Left kidney (tissue), 2 donors: ENCODE results near the gene BROX. TPM values are rescaled to one million over a fixed set of nuclear protein-coding genes. Genes with fewer than 3 reads are reported as not detected.
A peak's percentile ranks its signal among the peaks of the same experiment; 100 is the strongest.
"Not testable (repeated sequence)": the region's sequence is repeated elsewhere in the genome, so short reads cannot be mapped to it uniquely, and the experiment has no call there.

ENCODE experiments used
- DNase-seq: peaks from one replicate; pipeline ENCODE4 v3.0.0-alpha.2; 2013
- polyA plus RNA-seq: library from polyadenylated mRNA; unstranded; fragments of 120-200 nt; gene quantifications from one replicate; pipeline ENCODE4 v1.2.1, GENCODE V29; 2013; ENCODE audit not compliant: insufficient read length

The BROX gene
- polyA plus RNA-seq, 1 donor: 56.3 TPM

DNA sequence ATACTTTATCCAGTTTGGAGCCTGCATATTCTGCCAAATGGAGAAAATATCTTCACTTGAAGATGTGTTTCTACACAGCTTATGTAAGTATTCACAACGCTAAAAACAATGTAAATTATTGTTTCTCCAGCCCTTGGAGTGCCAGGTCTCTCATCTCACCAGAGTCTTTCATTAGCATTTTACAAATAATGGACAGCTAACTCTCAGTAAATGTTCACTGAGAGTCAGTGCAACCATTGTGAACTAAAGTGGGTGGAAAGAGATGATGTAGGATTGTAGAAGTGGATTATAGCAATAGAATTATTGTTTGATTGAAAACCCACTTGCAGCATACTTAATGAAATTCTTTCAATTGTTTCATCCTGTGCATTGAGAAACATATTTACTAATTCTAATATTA, 16.4 kb downstream of the BROX start:
- no peak for DNase-seq

DNA sequence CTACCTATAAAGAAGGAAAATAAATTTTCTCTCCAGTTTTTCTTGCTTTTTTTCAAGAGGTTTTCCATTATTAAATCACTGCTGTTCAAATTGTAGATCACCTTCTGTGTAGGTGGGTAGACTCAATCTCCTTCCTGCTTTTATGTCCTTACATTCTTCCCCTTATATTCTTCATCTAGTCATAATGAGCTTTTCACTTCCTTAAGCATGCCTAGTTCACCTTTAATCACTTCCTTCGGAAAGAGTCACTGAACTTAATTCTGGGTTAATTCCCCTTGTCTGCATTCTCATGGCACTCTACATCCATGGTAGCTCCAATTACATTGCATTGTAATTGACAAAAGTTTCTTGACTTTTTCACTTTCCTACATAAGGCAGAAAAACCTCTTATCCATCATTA, 18.5 kb downstream of the BROX start:
- DNase-seq: no peak

DNA sequence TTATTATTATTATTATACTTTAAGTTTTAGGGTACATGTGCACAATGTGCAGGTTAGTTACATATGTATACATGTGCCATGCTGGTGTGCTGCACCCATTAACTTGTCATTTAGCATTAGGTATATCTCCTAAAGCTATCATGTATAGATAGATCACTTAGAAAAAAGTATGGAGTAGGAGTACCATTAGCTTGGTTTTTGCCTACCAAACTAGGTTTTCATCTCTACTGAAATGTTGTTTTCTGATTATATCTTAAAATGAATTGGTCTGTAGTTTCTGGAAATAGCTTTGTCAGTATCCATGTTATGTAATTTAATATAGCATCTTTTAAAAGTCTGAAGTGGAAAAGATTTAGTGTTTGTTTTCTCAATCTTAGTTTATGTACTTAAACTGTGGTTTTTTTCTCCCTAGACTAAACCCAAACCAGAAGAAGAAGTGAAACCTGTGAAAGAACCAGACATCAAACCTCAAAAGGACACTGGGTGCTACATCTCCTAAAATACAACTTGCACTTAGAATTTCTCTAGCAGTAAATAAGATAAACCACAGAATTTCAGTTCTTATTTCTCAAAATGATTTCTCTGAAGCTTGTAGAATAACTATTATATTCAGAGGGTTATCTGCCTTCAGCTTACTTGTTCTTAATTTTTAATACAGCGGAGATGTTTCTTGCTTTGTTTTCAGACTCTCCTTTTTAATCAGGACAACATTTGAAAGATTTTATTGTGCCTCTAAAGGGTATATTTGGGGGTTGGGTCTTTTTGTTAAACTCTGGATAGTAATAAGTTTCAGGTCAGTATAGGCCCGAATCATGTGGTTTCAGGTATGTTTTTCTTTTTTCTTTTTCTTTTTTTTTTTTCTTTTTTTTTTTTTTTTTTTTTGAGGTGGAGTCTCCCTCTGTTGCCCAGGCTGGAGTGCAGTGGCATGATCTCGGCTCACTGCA, 20.1 kb downstream of the BROX start:
- DNase-seq: no peak

DNA sequence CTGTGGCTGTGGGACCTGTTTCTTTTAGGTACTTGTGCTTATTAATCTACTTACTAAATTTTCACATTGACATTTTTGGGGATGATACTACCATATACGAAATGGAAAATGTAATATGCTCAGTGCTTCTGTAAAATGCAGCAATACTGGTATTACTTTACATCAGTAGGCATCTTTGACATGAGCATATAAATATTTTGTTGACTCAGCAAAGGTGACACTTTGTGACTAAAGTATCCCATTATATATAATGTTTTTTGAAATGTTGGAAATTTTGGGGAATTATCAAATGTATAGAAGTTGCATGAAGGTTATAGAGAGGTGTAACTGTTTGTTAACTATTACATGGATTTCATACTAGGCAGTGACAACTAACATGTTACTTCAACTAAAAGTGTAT, 22.4 kb downstream of the BROX start:
- no peak for DNase-seq

GRCh38 chr1:222736470-222736869, 24.1 kb downstream of the BROX start:
- DNase-seq: no peak

GRCh38 chr1:222736972-222737371, 24.6 kb downstream of the BROX start, which contains the start of gene FAM177B:
FAM177B (plus strand) TSS chr1:222737202; CDS start chr1:222746546, 9,344 bp downstream.
- DNase-seq: no peak

DNA sequence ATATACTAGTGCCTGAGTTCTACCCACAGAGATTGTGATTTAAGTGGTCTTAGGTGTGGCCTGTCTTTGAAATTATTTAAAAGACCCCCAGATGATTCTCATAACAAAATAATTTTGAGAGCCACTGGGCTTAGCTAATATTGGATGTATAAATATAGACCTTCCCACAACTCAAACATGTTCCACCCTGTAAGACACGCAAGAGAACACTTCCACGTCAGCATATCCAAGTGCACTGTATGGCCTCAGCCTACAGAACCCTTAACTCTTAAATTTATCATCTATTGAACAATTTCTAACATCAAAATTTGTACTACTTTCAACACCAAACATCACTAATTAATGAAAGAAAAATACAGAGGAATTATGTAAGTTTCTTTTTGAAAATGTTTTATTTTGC, 27.1 kb downstream of the BROX start:
- no peak for DNase-seq

DNA sequence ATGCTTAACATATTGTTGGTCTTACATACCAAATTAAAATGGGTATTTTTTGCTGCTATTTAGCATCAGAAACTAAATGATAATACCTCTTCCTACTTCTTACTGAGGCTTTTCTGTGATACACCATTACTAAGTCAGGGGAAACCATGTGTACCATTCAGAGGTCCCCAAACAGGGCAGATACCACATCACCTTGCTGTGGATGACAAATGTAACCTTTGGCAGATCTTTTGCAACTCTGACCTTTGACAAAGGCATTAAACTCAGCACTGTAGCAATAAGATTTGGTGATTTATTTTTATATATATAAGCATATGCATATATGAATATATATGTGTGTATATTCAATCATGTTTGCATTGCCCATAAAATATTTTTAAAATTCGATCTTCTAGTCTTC, 27.6 kb downstream of the BROX start:
- no peak for DNase-seq

DNA sequence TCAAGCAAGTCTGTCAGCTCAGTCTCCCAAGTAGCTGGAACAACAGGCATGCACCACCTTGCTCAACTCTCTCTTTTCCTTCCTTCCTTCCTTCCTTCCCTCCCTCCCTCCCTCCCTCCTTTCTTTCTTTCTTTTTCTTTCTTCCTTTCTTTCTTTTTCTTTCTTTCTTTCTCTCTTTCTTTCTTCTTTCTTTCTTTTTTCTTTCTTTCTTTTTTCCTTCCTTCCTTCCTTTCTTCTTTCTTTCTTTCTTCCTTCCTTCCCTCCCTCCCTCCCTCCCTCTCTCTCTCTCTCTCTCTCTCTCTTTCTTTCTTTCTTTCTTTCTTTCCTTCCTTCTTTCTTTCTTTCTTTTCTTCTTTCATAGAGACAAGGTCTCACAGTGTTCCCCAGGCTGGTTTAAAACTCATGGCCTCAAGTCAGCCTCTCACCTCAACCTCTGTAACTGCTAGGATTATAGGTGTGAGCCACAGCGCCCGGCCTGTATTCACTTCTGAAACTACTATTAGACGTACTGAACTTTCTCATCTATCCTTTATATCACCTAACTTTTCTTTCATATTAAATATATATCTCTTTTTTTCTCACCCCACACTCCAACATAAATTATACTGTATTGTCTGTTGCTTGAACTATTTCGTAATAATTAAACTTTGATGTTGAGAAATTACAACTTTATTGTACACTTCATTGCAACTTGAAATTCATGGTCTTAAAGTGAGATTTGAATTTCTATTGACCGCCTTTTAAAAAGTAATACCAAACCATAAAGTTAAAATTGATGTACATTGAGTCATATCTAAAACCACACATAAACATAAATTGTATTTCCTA, 29.5 kb downstream of the BROX start:
- not testable (repeated sequence) for DNase-seq

GRCh38 chr1:222749927-222750326, 37.6 kb downstream of the BROX start:
- DNase-seq: no peak

- no peak for DNase-seq
These were observed 38.3 kb downstream of the BROX start for GRCh38 chr1:222750651-222751050.

GRCh38 chr1:222751255-222751654, 38.9 kb downstream of the BROX start:
- no peak for DNase-seq

DNA sequence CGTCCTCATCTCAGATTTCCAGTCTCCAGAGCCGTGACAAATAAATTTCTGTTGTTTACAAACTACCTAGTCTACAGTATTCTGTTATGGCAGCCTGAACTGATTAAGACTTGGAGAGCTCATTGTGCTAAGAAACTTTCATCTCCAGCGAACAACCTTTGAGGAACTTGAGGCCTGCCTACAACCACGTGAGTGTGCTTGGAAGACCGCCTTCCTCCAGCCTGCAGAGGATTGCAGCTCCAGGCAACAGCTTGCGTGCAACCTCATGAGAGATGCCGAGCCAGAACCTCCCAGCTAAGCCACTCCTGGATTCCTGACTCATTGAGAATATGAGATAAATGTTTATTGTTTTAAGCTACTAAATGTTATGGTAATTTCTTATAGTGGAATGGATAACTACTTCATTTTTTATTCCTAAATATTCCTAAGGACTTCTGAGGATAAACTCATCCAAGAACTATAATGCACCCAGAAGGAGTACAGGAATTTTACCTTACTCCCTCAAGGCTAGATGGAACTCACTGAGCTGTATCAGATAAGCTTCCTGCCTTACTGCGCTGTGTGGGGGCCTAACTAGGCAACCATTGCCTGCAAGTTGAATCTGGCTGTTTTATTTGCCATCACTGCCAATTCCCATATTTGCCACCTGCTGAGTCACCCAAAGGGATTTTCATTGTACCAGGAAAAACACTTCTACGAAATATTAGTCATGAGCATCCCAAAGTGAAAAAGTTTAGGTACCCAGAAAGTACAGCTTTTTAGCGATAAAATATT, 42.2 kb downstream of the BROX start:
- peak; percentile 10 for DNase-seq

- no peak for DNase-seq
These were observed 45.4 kb downstream of the BROX start for GRCh38 chr1:222757646-222758268.

GRCh38 chr1:222759451-222760035, 47.2 kb downstream of the BROX start:
- DNase-seq: no peak

DNA sequence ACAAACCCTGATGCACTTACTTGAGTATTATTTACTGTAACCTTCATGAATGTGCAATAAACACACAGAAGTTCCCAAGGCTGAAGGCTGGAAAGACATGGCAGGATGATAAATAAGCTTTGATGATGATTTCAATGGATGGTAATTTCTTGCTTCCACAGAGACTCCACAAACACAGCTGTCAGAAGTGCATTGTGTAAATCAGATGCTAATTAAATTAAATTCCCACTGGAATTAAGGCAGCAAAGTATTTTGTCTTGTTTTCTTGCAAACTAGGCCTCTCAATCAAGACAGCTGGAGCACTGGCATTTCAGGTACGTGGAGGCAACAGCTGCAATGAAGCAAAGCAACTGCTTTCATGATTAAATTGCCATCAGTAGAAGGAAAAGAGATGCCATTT, 48.7 kb downstream of the BROX start:
- no peak for DNase-seq

- not testable (repeated sequence) for DNase-seq
These were observed 49.8 kb downstream of the BROX start for GRCh38 chr1:222762178-222762577.

GRCh38 chr1:222767152-222767571, 54.8 kb downstream of the BROX start:
- DNase-seq: no peak

- no peak for DNase-seq
These were observed 56.2 kb downstream of the BROX start for GRCh38 chr1:222768592-222768991.

DNA sequence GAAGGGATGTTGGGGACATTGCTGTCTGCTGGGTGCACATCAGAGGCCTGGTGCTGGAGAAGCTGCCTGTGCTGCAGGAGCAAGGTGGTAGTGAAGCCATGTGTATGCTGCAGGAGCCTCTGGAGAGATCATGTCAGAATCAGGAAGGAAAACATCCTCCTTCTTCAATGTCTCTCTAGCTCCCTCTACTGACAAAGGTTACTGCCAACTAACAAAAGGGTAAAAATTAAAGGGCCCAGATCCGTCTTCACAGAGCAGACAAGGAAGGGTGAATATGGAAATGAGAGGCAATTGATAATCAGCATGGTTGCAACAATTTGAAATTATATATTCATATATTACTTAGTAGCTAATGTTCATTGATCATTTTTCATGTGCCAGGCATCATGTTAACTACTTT, 56.8 kb downstream of the BROX start:
- no peak for DNase-seq

DNA sequence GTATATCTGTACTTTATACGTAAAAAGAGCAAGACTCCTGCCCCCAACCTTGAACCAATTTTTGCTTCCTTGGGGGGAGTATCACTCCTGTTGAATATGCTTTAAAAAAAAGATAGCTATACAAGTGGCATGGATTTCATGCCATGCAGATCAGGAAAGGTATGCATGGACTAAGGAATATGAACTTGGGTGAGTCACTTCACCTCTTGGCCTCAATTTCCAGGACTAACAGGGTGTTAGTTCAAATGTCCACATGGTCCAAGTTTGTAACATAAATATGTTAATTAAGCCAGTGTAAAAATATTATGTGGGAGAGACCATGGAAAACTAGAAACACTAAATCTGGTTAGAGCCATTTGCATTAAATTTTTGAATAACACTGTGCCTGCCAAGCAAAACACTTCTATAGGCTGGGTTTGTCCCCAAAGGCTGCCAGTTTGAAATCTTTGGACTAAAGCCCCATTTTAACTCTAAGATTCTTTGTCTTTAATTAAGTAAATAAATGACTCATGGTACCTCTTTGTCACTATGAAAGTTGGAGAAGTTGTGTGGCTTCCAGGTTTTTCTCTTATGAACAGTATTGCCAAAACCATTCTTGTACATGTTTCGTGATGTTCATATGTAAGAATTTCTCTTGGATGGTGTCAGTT, 57.7 kb downstream of the BROX start:
- DNase-seq: no peak
